OCI-LY7 (cell line): ENCODE results near the gene KHDRBS2.

Experiments used
- EZH2phosphoT487 ChIP-seq: fragments of 200-600 bp; sonication (generic); IDR thresholded peaks from 2 replicates; pipeline ENCODE4 v1.6.1; 2018; ENCODE audit warnings: low read depth, borderline replicate concordance, mild to moderate bottlenecking, mixed run types, antibody characterized with exemption, low read length, moderate library complexity, mixed read lengths
- TF ChIP-seq, protein P1 (sequence below): fragments of 200-600 bp; sonication (generic); conservative IDR thresholded peaks from 2 replicates; pipeline ENCODE4 v1.5.1; 2014; ENCODE audit warnings: mild to moderate bottlenecking, antibody characterized with exemption, low read length, moderate library complexity, mixed read lengths

DNA sequence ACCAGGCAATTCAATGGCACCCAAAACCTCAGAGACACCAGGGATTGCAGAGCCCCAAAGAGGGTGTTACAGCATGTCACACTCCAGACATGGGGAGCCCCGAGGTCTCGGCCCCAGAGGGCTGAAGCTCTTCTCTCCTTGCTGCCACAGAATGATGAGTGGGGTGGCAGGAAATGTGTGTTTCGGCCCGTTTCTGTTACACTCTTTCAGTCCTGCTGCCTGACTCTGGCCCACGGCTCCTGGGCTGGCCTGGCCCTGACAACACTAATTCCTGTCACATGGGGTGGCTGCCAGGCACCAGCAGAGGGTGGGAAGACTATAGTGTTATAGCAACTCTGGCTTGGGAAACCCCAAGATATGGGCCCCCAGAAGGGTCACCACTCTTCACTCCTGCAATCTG is 183.6 kb downstream of the KHDRBS2 start:
- TF ChIP-seq, protein P1, sequence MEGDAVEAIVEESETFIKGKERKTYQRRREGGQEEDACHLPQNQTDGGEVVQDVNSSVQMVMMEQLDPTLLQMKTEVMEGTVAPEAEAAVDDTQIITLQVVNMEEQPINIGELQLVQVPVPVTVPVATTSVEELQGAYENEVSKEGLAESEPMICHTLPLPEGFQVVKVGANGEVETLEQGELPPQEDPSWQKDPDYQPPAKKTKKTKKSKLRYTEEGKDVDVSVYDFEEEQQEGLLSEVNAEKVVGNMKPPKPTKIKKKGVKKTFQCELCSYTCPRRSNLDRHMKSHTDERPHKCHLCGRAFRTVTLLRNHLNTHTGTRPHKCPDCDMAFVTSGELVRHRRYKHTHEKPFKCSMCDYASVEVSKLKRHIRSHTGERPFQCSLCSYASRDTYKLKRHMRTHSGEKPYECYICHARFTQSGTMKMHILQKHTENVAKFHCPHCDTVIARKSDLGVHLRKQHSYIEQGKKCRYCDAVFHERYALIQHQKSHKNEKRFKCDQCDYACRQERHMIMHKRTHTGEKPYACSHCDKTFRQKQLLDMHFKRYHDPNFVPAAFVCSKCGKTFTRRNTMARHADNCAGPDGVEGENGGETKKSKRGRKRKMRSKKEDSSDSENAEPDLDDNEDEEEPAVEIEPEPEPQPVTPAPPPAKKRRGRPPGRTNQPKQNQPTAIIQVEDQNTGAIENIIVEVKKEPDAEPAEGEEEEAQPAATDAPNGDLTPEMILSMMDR: no peak
- no peak for TF ChIP-seq EZH2phosphoT487
